HG03457 (cell line): ENCODE results near the gene CNGA2.
"Not testable (repeated sequence)": the region's sequence is repeated elsewhere in the genome, so short reads cannot be mapped to it uniquely, and the experiment has no call there.

Experiments
- ATAC-seq: cut with Tn5 transposase; IDR thresholded peaks from one replicate; pipeline ENCODE4 v1.9.1; 2021; ENCODE audit warnings: moderate number of reproducible peaks; ENCODE audit not compliant: unreplicated experiment

The CNGA2 gene

DNA sequence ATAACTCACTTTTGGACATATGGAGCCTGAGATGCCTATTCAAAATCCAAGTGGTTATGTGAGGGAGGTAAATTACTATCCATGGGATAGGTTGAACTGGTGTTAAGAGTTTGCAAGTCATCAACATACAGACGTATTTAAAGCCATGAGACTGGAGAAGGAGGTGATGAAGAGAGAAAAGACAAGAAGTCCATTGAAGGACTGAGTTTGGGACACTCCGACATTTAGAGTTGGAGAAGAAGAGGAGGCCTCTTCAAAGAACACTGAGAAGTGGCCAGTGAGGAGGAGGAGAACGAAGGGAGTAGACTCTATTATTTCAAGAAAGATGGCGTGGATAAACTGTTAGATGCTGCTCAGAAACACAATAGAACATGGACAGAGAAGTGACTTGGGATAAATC lies at the start of gene CNGA2:
CNGA2 (plus strand) TSS at position 301 of the 400 bp plus-strand sequence. CDS start 3,738 bp downstream, outside the sequence.
- no peak for ATAC-seq

DNA sequence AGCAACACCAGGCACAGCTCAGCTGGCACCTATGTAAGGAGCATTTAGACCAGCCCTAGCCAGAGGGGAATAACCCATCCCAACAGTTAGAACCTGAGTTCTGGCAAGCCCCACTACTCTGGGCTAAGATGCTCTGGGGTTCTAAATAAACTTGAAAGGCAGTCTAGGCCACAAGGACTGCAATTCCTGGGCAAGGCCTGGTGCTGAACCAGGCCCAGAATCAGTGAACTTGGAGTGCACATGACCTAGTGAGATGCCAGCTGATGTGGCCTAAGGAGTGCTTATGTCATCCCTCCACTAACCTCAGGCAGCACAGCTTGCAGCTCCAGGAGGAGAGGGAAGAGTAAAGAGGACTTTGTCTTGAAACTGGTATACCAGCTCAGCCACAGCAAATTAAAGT lies 46.9 kb upstream of the CNGA2 start:
- ATAC-seq = no peak

DNA sequence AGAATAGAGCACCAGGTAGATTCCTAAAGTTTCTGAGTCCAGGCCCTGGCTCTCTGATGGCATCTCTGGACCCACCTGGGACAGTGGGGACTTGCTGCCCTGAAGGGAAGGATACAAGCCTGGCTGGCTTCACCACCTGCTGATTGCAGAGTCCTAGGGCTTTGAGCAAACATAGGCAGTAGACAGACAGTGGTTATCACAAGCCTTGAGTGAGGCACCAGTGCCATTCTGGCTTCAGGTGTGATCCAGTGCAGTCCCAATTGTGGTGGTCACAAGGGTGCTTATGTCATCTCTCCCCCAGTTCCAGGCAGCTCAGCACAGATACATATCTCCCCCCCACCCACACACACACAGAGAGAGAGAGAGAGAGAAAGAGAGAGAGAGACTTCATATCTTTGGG lies 45.9 kb upstream of the CNGA2 start:
- ATAC-seq = no peak

DNA sequence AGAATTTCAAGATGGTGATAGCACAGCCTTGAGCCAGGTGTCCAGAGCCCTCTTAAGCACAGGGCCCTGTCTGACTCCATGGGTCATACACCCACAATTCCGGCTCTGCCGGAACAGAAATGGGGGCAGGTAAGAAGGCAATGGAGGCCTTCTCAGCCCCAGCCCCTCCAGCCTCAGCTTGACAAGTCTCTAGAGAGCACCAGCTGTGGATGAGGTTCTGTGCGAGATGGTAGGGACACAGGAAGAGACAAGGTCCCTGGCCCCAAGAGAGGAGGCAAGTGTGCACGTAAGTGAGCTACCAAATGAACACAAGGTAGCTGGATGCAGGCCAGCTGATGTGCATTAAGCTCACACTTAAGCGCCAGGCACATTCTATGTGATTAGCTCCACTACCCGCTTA lies 41.7 kb upstream of the CNGA2 start:
- no peak for ATAC-seq

DNA sequence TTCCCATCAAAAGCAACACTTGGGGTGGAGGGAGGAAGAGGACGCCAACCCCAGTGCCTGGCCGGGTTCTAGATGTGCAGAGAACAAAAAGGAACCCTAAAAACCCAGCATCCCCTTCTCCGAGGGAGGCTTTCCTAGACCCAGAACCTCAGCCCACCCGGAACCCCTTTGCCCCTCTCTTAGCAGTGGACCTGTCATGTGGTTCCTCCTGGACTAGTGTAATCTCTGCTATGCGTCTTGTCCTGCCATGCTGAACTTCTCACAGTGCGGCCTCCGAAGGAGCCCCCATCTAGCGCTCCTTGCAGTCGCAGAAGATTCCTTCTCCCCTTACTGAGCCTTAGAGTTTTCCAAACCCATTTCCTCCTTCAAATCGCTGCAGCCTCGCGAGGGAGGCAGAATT lies 40.4 kb upstream of the CNGA2 start:
- ATAC-seq = no peak

DNA sequence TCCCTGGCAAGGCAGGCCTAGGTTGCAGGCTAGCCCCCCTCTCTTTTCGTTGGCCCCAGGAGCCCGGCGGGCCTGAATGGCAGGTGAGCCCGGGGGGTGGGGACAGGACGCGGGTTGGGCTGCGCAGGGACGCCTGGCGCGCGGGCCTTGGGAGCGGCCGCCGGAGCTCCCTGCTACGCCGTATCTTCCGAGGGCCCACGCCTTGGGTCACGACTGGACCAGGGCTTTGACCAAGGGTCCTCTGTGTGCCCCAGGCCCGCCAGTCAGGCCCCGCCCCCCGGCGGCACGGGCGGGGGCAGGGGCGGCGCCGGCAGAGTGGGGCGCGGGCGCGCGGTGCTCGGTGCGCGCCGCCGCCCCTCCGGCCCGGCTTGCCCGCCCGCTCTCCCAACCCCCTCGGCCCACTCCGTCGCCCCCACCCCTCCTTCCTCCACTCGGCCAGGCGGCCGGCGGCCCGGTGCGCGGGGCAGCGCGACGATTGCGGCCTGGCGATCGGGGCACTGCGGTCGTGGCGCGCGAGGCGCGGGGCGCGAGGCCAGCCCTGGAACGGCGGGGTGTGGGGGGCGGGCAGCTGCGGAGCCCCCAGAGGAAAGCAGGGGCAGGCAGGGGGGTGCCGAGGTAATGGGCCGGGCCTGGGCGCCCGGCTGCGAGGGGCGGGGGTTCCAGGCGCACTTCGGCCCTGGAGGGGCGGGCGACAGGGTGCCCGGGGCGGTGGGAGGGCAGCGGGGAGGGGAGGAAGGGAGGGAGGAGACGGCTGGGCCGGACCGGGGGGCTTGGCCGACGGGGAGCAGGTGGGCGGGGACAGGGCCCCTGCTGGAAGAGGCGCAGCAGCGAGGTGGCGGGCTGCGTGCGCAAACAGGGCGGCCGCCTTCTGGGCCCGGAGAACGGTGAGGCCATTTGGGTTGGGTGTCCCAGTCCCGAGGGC lies 39.6 kb upstream of the CNGA2 start, which contains the start of gene PRRG3:
PRRG3 (plus strand) TSS at position 798 of the 922 bp plus-strand sequence. CDS start 3,357 bp downstream, outside the sequence.
- ATAC-seq = no peak

DNA sequence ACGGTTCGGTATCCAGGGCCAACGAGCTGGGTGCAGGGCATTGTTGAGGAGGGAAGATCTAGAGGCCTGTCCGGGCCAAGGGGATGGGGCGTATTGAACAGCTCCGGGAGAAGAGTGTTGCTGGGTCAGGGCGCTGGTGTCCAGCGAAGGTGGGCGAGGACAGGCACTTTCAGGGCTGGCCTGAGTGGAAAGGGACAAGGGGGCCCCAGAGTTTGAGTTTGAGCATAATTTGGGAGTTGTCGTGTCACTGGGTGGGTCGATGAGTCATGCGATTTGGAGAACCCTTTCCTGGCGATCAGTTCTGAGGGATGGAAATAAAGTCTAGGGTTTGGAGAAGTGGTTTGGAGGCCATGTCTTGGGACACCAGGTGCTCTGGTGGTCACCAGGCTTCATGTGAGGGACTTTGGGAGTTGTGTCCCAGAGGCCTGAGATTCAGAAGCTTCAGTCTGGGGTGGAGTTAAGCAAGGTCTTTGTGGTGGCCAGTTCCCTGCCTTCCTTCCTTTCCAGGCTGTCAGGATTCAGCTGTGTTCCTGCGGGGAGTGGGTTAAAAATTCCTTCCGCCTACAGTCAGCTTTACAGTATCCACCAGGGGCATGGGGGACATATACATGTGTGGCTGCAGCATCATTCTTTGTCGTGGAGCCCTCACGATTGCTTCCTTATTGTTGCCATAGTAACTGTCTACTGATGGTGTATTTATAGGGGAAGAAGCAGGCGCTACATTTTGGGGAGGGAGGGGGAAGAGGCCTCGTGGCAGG lies 38.8 kb upstream of the CNGA2 start:
- ATAC-seq = no peak

DNA sequence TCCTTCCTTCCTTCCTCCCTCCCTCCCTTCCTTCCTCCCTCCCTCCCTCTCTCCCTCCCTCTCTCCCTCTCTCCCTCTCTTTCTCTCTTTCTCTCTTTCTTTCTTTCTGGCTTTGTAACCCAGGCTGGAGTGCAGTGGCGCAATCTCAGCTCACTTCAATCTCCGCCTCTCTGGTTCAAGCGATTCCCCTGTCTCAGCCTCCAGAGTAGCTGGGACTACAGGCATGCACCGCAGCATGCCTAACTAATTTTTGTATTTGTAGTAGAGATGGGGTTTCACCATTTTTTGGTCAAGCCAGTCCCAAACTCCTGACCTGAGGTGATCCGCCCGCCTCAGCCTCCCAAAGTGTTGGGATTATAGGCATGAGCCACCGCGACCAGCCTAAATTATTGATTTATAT lies 37.5 kb upstream of the CNGA2 start:
- not testable (repeated sequence) for ATAC-seq

DNA sequence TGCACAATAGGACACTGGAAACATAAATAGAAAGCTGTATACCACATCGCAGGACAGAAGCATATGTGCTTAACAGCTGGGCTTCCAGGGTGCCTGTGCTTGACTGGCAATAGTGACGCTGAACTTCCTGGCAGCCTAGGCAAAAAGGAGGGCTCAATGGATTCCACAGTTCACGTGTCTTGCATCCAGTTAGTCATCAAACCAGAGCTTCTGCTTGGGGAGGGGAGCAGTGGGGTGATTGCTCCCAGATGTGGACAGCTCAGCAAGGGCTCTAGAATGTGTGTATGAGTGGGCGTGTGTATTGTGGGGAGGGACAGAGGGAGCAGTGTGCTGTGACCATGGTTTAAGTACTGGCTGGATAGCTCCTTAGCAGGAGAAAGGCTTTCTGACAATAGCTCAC lies 37.0 kb upstream of the CNGA2 start:
- ATAC-seq = no peak

DNA sequence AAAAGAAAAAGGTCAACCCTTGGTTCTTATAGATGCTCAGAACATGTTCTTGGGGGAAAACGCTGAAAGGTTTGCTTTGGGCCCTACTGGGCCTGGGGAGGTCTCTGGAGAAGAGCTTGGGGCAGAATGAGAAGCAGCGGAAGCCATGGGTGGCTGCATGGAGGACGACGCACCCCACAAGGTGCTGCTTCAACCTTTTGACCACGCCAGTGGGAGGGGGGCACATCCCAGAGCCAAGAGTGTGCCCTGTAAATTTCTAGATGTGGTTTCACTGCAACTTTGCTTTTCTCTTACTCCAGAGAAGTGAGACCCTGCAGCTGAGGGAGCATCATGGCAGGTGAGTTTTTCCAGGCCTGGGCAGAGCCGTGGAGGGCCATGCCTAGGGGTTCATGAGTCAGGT lies 36.1 kb upstream of the CNGA2 start:
- ATAC-seq = no peak

DNA sequence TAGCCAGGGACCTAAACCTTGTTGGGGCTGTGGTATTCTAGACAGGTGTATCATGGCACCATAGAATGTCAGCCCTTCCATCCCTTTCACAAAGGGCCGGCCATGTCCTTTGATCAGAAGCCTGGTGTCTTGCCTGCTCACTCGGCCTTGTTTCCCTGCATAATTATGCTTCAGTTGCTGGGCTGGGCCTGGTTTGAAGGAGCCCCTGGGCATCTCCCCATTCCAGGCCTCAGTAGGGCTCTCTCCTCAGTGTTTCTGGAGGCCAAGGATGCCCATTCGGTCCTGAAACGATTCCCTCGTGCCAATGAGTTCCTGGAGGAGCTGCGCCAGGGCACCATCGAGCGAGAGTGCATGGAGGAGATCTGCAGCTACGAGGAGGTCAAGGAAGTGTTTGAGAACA lies 34.8 kb upstream of the CNGA2 start:
- ATAC-seq = no peak

DNA sequence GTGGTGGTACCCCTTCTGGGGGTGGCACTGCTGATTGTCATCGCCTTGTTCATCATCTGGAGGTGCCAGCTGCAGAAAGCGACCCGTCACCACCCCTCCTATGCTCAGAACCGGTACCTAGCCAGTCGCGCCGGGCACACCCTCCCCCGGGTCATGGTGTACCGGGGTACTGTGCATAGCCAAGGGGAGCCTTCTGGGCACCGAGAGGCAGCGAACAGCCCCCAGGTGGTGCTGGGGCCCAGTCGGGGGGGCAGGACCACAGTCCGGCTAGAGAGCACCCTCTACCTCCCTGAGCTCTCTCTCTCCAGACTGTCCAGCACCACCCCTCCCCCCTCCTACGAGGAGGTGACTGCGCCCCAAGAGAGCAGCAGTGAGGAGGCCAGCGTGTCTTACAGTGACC lies 34.0 kb upstream of the CNGA2 start:
- no peak for ATAC-seq

DNA sequence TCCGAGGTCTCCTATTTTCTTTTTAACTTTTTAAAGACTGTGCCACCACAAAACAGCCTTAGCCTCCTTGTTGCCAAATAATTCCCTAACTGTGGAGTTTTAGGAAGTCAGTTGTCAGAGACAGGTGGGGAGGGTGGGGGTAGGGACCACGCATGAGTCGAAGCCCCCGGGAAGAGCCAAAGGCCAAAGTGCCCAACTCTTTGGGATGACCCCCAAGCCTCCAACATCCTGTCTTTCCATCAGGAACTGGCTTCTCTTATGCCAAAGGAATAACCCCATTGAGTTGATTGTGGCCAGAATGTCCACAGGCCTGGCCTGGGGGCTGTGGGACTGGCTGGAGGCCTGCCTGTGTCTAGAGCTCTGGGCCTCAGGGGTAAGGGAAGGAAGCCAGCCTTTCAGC lies 33.5 kb upstream of the CNGA2 start:
- ATAC-seq = no peak

DNA sequence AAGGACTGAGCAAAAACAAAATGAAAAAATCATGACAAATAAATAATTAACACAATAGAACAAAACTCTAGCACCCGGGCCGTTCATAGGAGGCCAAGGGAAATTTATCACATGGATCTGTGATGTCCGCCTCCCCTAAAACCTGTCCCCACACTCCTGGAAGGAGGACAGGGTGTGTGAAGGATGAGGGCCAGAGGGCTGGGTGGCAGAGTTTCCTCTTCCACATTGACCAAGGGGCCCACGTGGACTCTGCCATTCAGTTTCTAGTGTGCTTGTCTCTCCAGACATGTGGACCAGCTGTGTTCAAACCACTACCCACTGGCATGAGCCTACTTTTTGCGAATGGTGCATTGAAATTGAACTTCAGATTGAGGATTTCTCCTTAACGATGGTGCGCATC lies 33.0 kb upstream of the CNGA2 start:
- no peak for ATAC-seq

DNA sequence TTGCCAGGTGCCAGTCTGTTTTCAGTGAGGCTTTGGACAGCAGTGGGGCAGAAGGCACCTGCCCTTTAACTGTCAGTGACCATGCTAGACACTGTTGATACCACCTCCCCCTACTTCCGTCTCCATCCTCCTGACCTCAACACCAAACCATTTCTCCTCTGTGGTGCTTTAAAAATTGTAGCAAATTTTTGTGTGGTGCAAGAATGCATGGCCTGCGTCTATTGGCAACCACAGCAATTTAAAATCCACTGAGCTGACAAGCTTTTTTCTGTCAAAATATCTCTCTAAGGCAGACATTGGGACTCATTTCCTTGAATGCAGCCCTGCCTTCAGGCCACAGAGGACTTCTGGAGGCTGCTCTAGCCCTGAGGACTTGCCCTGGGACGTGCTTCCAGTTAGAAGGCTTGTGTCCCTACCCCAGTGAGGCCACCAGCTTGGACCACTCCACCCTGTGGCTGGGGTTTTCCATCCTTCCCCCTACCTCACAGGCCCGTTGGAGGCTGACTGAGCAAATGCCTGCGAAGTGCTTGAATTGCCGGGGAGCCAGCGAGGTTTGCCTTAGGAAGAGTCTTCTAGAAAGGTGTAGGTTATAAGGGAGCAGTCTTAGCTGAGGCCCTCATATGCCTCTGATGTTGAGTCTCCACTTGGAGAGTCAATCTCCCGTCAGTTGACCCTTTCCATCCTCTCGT lies 32.4 kb upstream of the CNGA2 start:
- no peak for ATAC-seq

DNA sequence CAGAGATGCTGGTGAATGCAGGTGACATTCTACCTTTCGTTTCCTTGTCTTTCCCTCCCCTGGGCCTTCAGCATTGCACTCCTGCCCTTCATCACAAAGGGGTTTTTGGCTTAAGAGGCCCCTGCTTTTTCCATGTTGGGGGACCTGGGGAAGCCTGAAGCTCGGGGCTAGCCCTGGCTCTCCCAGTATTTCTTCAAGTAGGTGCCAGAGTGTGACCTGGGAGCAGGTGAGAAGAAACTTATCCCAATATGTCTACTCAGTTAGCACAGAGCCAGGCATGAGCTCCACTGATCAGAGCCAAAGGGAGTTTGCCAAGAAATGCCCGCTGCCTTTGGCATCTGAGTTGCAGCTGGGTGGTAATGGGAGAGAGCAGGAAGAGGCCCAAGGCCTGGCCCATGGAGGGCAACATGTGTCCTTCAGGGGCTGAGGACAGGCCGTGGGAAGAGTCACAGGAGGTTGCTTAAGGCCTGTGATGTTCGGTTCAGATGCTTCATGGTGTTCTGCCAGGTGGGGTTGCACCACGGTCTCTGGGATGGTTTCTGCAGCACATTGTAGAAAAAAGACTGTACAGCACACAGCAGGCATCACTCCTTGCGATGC lies 31.7 kb upstream of the CNGA2 start:
- no peak for ATAC-seq

DNA sequence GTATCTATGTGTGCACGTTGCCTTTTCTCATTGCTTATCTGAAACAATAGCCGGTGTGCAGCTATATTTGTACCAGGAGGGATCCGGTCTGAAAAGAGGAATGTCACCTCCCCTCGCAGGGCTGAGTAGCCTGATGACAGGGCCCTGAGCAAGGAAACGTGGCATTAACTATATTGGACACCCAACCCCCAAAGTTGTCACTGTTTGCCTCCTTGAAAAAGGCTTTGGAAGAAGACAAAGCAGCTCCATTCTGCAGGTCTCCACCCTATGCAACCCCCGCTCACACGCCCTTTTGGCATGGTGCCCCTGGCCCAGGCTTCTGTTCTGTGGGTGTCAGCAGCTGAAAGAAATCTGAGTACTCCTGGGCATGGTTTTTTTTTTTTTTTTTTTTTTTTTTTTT lies 31.1 kb upstream of the CNGA2 start:
- no peak for ATAC-seq

DNA sequence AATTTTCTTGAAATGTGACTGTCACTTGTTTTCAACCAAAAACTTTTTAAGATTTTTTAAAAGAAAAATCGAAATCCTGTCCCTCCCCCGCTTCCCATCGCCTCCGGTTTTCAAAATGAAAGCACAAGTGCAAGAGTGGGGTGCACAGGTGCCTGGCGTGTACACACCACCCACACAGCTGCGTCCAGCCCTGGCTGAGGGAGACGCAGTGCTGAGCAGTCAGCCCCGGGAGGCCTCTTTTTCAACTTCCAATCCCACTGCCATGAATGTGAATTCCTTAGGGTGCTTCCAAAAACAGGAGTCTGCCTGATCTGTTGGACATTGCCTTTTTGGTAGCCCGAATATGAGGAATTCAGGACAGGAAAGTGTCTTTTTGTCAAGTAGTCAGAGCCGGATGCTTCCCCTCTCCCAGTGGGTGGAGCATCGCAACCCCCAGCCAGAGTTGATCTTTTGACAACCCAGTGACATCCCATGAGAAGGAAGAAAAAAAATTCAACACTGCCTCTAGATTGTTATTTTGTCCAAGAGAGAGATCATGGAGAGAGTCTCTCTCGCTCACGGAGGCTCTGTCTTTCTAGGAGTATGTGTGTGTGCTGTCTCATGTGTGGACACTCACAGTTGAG lies 30.4 kb upstream of the CNGA2 start:
- no peak for ATAC-seq

DNA sequence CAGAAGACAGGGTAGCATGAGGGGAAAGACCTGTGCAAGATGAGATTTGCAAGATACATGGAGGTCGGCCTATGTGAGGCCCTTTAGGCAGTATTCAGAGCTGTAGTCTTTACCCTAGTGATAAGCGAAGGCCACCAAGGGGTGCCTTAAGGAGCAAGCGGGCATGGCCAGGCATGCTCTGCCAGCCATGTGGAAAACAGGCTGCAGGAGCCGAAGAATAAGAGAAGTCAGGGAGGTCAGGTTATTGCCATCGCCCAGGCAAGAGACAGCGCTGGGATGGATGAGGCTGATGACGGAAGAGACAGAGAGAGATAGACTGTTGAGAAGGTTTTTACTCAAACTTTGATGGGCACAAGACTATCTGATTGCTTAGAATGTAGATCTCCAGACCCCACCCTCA lies 25.7 kb upstream of the CNGA2 start:
- ATAC-seq = no peak

DNA sequence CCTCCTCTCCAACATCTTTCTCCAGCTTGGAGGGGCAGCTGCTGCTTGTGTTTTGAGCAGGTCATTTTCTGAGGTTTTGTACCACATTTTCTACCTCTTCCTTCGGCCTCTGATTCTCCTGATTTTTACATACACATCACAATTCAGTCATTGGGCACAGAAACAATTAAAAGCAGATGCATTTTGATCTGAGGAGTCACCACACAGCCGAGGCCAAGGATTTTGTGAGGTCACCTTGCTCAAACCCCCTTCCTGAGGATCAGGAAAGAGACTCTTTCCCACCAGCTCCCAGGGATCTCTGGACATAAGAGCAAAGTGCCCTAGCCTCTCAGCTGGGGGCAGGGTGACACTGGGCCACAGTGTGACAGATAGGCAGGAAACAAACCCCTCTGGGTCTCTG lies 24.1 kb upstream of the CNGA2 start:
- no peak for ATAC-seq

DNA sequence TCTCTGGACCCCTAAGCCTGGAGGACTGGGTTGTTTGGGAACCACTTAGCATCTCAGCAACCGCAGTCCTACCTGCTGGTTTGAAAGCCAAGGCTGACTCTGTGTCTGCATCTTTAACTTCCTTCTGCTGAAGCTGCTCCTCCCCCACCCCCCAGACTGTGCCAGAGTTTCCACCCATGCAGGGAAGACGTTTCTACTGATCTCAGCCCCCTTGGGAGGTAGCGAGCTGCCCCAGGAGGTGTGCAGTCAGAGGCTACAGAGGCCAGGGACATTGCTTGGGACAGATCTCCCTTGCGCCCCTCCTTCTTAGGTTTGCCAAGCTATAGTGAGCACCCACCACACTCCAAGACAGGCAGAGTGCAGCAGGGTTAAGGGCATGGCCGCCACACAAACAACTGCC lies 23.4 kb upstream of the CNGA2 start:
- ATAC-seq = no peak
